ENCODE results near the gene ARHGEF1. TPM values are rescaled to one million over a fixed set of nuclear protein-coding genes. Genes with fewer than 3 reads are reported as not detected.

Gene ARHGEF1, protein sequence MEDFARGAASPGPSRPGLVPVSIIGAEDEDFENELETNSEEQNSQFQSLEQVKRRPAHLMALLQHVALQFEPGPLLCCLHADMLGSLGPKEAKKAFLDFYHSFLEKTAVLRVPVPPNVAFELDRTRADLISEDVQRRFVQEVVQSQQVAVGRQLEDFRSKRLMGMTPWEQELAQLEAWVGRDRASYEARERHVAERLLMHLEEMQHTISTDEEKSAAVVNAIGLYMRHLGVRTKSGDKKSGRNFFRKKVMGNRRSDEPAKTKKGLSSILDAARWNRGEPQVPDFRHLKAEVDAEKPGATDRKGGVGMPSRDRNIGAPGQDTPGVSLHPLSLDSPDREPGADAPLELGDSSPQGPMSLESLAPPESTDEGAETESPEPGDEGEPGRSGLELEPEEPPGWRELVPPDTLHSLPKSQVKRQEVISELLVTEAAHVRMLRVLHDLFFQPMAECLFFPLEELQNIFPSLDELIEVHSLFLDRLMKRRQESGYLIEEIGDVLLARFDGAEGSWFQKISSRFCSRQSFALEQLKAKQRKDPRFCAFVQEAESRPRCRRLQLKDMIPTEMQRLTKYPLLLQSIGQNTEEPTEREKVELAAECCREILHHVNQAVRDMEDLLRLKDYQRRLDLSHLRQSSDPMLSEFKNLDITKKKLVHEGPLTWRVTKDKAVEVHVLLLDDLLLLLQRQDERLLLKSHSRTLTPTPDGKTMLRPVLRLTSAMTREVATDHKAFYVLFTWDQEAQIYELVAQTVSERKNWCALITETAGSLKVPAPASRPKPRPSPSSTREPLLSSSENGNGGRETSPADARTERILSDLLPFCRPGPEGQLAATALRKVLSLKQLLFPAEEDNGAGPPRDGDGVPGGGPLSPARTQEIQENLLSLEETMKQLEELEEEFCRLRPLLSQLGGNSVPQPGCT
- 78.8 to 83.9 TPM (median 82.4 TPM) in 3 replicates for total RNA-seq

GRCh38 chr19:41882568-41883462 lies at the start of gene ARHGEF1:
Gene ARHGEF1, plus strand, starts transcription at chr19:41883184. Its CDS starts 4,899 bp downstream, at chr19:41888083.
- H3K36me3 Mint-ChIP-seq, result no peaks in the 10 kb centered on the region
- H3K27me3 Mint-ChIP-seq (ENCODE audit: low read depth), result peaks cover 42% of the 10 kb centered on the region
- H3K4me3 Mint-ChIP-seq, result peak within 1 kb of the TSS; percentile 93
- peak within 1 kb of the TSS; percentile 87 for H3K27ac Mint-ChIP-seq
- H3K9me3 Mint-ChIP-seq, result no peaks in the 10 kb centered on the region
- DNase-seq (ENCODE audit: low spot score in 2 of 2, unreplicated experiment in 2 of 2), result peak; percentile 26 to 44
- no peak for TF ChIP-seq CTCF (IDR thresholded peaks at IDR 0.05; ENCODE audit: unreplicated experiment)
- H3K4me1 Mint-ChIP-seq, result peaks cover 24% of the 10 kb centered on the region

DNA sequence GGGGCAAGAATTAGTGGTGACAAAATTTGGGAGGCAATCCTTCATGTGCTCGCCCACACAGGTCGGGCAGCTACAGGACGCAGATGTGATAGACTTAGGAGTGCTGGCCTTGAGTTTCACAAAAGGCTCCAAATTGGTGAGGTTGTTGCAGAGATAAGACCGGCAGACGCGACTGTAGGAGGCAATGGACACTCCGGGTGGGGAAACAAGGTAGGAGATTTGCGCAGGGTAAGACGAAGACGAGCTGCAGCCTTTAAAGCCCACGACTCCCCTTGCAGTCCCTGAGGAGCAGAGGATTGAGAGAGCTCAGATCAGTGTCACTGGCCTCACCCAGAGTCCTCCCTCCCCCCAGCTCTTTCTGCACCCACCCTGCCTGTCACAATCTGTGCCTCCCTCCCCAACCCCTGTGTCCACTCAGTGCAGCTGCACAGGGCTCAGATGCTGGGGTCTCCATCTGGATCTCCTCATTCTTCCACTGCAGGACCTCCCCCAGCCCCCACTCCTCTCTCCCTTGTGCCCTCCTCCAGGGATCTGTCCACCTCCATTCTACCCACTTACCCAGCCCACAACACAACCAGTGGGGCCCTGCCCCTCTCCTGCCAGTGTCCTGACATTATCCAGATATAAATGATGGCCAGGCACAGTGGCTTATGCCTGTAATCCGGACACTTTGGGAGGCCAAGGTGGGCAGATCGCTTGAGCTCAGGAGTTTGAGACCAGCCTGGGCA lies 44.8 kb upstream of the ARHGEF1 start:
- H3K4me3 Mint-ChIP-seq, result no peak overlapping the region
- no peak overlapping the region for H3K27ac Mint-ChIP-seq
- no peaks in the 10 kb centered on the region for H3K4me1 Mint-ChIP-seq
- no peak for DNase-seq (ENCODE audit: low spot score in 2 of 2, unreplicated experiment in 2 of 2)
- H3K27me3 Mint-ChIP-seq (ENCODE audit: low read depth), result peaks cover 20% of the 10 kb centered on the region
- no peaks in the 10 kb centered on the region for H3K36me3 Mint-ChIP-seq
- peaks cover 6% of the 10 kb centered on the region for H3K9me3 Mint-ChIP-seq
- TF ChIP-seq CTCF (IDR thresholded peaks at IDR 0.05; ENCODE audit: unreplicated experiment), result no peak

DNA sequence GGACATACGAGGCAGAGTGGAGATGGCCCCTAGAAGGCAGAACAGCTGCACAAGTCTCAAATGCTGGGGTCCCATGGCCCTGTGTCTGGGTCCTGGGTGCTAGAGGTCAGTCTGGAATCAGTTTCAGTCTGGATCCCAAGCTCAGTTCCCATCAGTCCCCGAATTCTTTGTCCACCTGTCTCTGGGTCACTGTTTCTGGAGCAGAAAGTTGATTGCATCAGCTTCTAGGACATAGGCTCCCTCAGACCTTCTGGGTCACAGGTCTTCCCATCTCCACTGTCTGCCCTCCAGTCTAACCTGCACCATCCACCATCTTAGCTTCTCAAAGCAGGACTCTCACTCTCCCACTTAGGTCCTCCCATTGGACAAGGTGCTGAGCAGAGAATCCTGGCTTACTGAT lies 43.8 kb upstream of the ARHGEF1 start:
- H3K4me1 Mint-ChIP-seq, result no peaks in the 10 kb centered on the region
- H3K27ac Mint-ChIP-seq, result no peak overlapping the region
- DNase-seq (ENCODE audit: low spot score in 2 of 2, unreplicated experiment in 2 of 2), result no peak
- H3K9me3 Mint-ChIP-seq, result peaks cover 13% of the 10 kb centered on the region
- H3K4me3 Mint-ChIP-seq, result no peak overlapping the region
- no peaks in the 10 kb centered on the region for H3K36me3 Mint-ChIP-seq
- H3K27me3 Mint-ChIP-seq (ENCODE audit: low read depth), result peaks cover 20% of the 10 kb centered on the region
- no peak for TF ChIP-seq CTCF (IDR thresholded peaks at IDR 0.05; ENCODE audit: unreplicated experiment)

DNA sequence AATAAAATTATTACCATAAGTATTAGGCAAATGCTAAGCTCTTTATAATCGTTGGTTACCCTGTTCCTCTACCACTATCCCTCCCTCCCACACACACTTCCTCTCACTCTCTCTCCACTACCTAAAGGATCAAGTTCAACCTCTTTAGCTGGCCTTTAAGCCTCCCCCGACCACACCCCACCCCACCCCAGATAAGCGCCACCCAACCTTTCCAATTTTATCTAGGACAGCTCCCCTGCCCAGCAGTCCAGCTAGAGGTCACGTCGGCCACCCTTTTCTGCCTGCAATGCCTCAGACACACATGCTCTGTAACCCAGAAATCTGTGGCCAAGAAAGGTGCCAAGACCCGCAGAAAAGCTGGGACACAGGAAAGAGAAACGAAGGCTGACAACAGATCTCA lies 39.6 kb upstream of the ARHGEF1 start:
- H3K4me1 Mint-ChIP-seq, result no peaks in the 10 kb centered on the region
- H3K36me3 Mint-ChIP-seq, result no peaks in the 10 kb centered on the region
- no peak overlapping the region for H3K27ac Mint-ChIP-seq
- DNase-seq (ENCODE audit: low spot score in 2 of 2, unreplicated experiment in 2 of 2), result no peak
- peaks cover 13% of the 10 kb centered on the region for H3K27me3 Mint-ChIP-seq (ENCODE audit: low read depth)
- no peak overlapping the region for H3K4me3 Mint-ChIP-seq
- no peak for TF ChIP-seq CTCF (IDR thresholded peaks at IDR 0.05; ENCODE audit: unreplicated experiment)
- peaks cover 18% of the 10 kb centered on the region for H3K9me3 Mint-ChIP-seq

Data from mesothelial cell of epicardium (in vitro differentiated cells).